Right lobe of liver (tissue), 4 donors: ENCODE data around the gene LOXL3.

Experiments
- POLR2A ChIP-seq: fragments of 450-650 bp; IDR thresholded peaks from one replicate; pipeline ENCODE4 v1.6.1; 2017; ENCODE audit warnings: antibody characterized with exemption, mild to moderate bottlenecking
- TF ChIP-seq, protein P1 (sequence below), 4 donors: fragments of 200-600 bp in 3 of 4; fragments of 450-650 bp in 1 of 4; IDR thresholded peaks; one replicate each; pipeline versions ENCODE4 v1.5.1 to v1.8.0; 2016 to 2022; ENCODE audit warnings: antibody characterized with exemption in 4 of 4, mild to moderate bottlenecking in 2 of 4
- donor health status: DM: no; HTN: no; CAD: no.
- donor health status: DM: no; HTN: no; CAD: no.
- donor health status: DM: no; HTN: yes; CAD: no.

DNA sequence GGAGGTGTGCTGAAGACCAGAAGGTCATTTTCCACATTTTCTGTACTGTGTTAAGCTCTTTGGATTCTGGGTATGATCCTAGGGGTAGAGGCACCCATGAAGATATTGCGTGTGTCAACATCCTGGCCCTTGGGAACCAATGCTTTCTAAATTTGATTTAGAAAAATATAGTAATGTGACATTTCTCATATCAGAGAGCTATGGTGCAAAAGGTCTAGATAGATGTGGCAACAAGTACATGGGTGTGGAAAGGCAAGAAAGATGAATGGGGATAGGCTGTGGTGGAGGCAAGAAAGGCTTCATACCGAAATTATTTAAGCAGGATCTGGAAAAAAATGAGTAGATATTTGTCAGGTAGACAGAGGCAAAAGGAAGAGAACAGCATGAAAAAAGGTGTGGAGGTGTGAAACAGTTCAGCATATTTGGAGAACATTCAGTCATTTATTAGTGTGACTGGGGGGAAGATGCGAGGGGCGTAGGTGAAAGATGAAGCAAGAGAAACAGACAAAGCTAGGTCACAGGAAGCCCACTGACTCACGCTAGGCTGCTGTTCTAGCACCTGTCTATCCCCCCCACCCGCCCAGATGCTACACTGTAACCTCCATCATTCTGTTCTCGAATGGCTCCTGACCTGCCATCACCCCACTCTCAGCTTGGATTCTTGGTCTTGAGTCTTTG, 12.5 kb upstream of the LOXL3 start:
- TF ChIP-seq, protein P1, sequence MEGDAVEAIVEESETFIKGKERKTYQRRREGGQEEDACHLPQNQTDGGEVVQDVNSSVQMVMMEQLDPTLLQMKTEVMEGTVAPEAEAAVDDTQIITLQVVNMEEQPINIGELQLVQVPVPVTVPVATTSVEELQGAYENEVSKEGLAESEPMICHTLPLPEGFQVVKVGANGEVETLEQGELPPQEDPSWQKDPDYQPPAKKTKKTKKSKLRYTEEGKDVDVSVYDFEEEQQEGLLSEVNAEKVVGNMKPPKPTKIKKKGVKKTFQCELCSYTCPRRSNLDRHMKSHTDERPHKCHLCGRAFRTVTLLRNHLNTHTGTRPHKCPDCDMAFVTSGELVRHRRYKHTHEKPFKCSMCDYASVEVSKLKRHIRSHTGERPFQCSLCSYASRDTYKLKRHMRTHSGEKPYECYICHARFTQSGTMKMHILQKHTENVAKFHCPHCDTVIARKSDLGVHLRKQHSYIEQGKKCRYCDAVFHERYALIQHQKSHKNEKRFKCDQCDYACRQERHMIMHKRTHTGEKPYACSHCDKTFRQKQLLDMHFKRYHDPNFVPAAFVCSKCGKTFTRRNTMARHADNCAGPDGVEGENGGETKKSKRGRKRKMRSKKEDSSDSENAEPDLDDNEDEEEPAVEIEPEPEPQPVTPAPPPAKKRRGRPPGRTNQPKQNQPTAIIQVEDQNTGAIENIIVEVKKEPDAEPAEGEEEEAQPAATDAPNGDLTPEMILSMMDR (IDR thresholded peaks at IDR 0.05): no peak
- no peak for TF ChIP-seq POLR2A
